ENCODE results near the gene C17orf107. TPM values are rescaled to one million over a fixed set of nuclear protein-coding genes. Genes with fewer than 3 reads are reported as not detected.
A peak's percentile ranks its signal among the peaks of the same experiment; 100 is the strongest.

C17orf107 gene
- total and polyA plus RNA-seq, 7 donors, result 0.01 to 0.30 (median 0.10) TPM; not detected in 2

DNA sequence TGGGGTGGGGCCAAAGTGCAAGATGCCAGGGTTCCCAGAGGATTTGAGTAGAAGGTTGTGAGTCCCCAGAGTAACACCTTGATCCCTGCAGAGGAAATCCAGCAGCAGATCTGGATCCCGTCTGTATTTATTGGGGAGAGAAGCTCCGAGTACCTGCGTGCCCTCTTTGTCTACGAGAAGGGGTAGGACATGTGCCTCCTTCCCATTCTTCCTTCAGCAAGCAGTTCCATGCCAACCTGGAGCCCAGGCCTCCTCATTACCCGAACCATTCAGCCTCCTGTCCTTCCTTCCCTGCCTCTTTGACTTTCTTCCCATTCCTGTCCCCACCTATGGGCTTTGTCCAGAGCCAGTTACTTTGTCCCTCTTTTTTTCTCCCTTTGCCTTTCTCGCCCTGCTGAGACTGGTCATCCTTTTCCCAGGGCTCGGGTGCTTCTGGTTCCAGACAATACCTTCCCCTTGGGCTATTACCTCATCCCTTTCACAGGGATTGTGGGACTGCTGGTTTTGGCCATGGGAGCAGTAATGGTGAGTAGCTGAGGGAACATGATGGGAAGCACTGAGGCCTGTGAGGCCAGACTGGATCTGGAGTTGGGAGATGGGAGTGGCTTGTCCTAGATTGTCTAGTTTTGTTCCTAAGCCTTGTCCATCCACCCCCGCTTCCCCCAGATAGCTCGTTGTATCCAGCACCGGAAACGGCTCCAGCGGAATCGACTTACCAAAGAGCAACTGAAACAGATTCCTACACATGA, 43.6 kb downstream of the C17orf107 start:
- 65 to 69% (median 66%) methylated on average over 13 of the region's 13 CpGs for WGBS, 3 donors
- Histone ChIP-seq H3K9me3 (no peaks in the 10 kb centered on the region), H3K27me3 (ENCODE audit: insufficient read depth in 3 of 3, low read length in 2 of 3) (no peaks in the 10 kb centered on the region), H3K4me3 (no peak overlapping the region), H3K36me3 (ENCODE audit: insufficient read depth in 1 of 2, low read depth in 1 of 2) (peaks cover 0 to 57% of the 10 kb centered on the region in 2 donors), H3K27ac (peak overlapping the region; percentile 41), H3K4me1 (peaks cover 45% of the 10 kb centered on the region)
- no peak for ATAC-seq
- no peak for DNase-seq
- TF ChIP-seq, protein P1, sequence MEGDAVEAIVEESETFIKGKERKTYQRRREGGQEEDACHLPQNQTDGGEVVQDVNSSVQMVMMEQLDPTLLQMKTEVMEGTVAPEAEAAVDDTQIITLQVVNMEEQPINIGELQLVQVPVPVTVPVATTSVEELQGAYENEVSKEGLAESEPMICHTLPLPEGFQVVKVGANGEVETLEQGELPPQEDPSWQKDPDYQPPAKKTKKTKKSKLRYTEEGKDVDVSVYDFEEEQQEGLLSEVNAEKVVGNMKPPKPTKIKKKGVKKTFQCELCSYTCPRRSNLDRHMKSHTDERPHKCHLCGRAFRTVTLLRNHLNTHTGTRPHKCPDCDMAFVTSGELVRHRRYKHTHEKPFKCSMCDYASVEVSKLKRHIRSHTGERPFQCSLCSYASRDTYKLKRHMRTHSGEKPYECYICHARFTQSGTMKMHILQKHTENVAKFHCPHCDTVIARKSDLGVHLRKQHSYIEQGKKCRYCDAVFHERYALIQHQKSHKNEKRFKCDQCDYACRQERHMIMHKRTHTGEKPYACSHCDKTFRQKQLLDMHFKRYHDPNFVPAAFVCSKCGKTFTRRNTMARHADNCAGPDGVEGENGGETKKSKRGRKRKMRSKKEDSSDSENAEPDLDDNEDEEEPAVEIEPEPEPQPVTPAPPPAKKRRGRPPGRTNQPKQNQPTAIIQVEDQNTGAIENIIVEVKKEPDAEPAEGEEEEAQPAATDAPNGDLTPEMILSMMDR (IDR thresholded peaks at IDR 0.05), result no peak
- intact Hi-C loops (cut with DNase I), result loop anchor here (5.0 kb wide), 3 partner anchors 36 to 54 kb away; partner anchors contain the start of genes CAMTA2 (in 1 of the 2), INCA1 (in 1 of the 2) and KIF1C (in 1 of the 2)

DNA sequence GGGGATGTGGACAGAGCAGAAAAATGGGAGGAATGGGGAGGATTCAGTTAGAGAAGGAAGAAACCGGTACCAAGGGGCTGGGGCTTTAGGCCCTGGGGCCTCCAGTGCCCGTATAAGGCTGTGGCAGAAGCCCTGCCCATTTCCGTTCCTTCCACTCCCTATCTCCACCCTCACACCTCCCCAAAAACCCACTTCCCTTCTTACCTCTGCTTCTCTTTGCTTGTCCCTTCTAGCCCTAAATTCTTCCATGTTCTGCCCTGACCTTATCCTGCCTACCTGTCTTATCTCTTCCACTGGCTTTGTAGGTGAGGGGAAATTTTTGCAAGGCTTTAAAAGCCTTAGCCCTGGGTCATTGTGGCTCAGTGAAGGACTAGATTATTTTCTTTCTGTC, 44.8 kb downstream of the C17orf107 start:
- H3K36me3 ChIP-seq (ENCODE audit: insufficient read depth in 1 of 2, low read depth in 1 of 2), result peaks cover 0 to 51% of the 10 kb centered on the region in 2 donors
- intact Hi-C loops (cut with DNase I), result loop anchor here (5.0 kb wide), 3 partner anchors 37 to 53 kb away; partner anchors contain the start of genes CAMTA2 (in 1 of the 2), INCA1 (in 1 of the 2) and KIF1C (in 1 of the 2)
- no peaks in the 10 kb centered on the region for H3K27me3 ChIP-seq (ENCODE audit: insufficient read depth in 3 of 3, low read length in 2 of 3)
- TF ChIP-seq, protein P1 (IDR thresholded peaks at IDR 0.05), result no peak
- ATAC-seq, result no peak
- DNase-seq, result peak in 1 of 2 donors; percentile 39
- H3K9me3 ChIP-seq, result no peaks in the 10 kb centered on the region
- WGBS, 3 donors, result 45 to 61% (median 50%) methylated on average over 2 to 3 of the region's 3 CpGs
- peak overlapping the region; percentile 96 for H3K27ac ChIP-seq
- no peak overlapping the region for H3K4me3 ChIP-seq
- peaks cover 33% of the 10 kb centered on the region for H3K4me1 ChIP-seq

GRCh38 chr17:4944554-4945175, 45.3 kb downstream of the C17orf107 start:
- Histone ChIP-seq H3K27me3 (ENCODE audit: insufficient read depth in 3 of 3, low read length in 2 of 3) (no peaks in the 10 kb centered on the region), H3K4me1 (peaks cover 33% of the 10 kb centered on the region), H3K4me3 (peak overlapping the region; percentile 97), H3K27ac (peak overlapping the region; percentile 96), H3K9me3 (no peaks in the 10 kb centered on the region), H3K36me3 (ENCODE audit: insufficient read depth in 1 of 2, low read depth in 1 of 2) (peaks cover 0 to 51% of the 10 kb centered on the region in 2 donors)
- 60 to 61% (median 61%) methylated on average over 8 of the region's 8 CpGs for WGBS, 3 donors
- TF ChIP-seq, protein P1 (IDR thresholded peaks at IDR 0.05), result no peak
- ATAC-seq (no peak), DNase-seq (peak in 1 of 2 donors; percentile 48)
- intact Hi-C loops (cut with DNase I), result loop anchor here (5.0 kb wide), 3 partner anchors 37 to 53 kb away; partner anchors contain the start of genes CAMTA2 (in 1 of the 2), INCA1 (in 1 of the 2) and KIF1C (in 1 of the 2)

GRCh38 chr17:4945176-4945943, 46.0 kb downstream of the C17orf107 start:
- ATAC-seq (peak; percentile 48 to 62 (median 58)), DNase-seq (peak; percentile 86 to 90)
- H3K27ac ChIP-seq, result peak overlapping the region; percentile 96
- peaks cover 36% of the 10 kb centered on the region for H3K4me1 ChIP-seq
- peak overlapping the region; percentile 97 for H3K4me3 ChIP-seq
- TF ChIP-seq, protein P1 (IDR thresholded peaks at IDR 0.05), result no peak
- H3K27me3 ChIP-seq (ENCODE audit: insufficient read depth in 3 of 3, low read length in 2 of 3), result no peaks in the 10 kb centered on the region
- H3K36me3 ChIP-seq (ENCODE audit: insufficient read depth in 1 of 2, low read depth in 1 of 2), result peaks cover 0 to 51% of the 10 kb centered on the region in 2 donors
- no peaks in the 10 kb centered on the region for H3K9me3 ChIP-seq
- WGBS, 3 donors, result 23 to 35% (median 23%) methylated on average over 7 of the region's 7 CpGs
- intact Hi-C loops (cut with DNase I), result no loop called here
